ENCODE results near the gene NCKAP5.

NCKAP5 gene

DNA sequence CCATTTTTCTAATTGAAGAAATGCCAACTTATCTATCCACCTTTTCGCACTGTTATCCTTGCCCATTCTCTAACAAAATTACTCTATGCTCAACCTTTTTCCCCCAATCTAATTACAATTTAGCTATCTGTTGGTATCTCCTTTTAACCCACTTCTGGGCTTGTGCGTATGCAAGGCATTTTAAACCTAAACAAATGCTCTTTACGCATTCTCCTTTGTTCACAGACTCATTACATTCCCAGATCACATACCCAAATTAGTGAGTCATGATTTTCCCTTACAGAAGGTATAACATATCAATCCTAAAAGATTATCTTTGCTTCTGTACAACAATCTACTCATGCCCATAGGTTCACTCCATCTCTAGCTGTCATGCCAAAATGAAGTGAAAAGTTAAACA, 826.5 kb downstream of the NCKAP5 start:
- no peak for DNase-seq (ENCODE audit: low read depth)
- TF ChIP-seq, protein P1, sequence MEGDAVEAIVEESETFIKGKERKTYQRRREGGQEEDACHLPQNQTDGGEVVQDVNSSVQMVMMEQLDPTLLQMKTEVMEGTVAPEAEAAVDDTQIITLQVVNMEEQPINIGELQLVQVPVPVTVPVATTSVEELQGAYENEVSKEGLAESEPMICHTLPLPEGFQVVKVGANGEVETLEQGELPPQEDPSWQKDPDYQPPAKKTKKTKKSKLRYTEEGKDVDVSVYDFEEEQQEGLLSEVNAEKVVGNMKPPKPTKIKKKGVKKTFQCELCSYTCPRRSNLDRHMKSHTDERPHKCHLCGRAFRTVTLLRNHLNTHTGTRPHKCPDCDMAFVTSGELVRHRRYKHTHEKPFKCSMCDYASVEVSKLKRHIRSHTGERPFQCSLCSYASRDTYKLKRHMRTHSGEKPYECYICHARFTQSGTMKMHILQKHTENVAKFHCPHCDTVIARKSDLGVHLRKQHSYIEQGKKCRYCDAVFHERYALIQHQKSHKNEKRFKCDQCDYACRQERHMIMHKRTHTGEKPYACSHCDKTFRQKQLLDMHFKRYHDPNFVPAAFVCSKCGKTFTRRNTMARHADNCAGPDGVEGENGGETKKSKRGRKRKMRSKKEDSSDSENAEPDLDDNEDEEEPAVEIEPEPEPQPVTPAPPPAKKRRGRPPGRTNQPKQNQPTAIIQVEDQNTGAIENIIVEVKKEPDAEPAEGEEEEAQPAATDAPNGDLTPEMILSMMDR (IDR thresholded peaks at IDR 0.05; ENCODE audit: insufficient read depth, low read depth, low read length, missing control alignments) = no peak
- H3K4me3 ChIP-seq (ENCODE audit: low read depth, low read length) = no peak overlapping the region

DNA sequence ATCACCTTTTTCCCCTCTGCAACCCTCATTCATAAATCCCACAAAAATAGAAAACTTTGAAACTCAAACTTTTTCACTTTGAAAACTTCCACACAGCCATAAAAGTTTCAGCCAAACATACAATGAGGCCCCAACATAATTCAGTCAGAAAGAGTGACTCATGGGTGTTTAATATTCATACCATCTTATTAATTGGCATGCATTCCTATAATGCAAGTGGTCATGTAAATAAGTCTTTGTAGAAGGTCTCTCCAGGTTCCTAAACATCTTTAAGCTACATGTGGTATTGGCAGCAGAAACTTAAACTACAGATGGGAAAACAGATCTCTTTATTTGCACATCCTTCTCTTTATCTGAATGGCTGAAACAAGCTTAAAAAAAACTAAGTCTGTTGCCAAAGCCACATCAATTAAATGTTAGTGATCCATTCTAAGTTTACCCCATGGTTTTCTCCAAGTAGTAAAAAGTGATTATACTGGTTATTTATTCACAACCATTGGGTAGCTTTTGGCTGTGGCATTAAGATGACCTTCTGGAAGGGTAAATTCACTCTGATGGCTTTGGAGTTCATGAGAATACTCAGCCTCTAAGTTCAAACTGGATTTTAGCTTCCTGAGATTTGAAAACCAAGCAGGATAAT, 828.1 kb downstream of the NCKAP5 start:
- H3K4me3 ChIP-seq (ENCODE audit: low read depth, low read length) = no peak overlapping the region
- DNase-seq (ENCODE audit: low read depth) = no peak
- TF ChIP-seq, protein P1 (IDR thresholded peaks at IDR 0.05; ENCODE audit: insufficient read depth, low read depth, low read length, missing control alignments) = no peak

DNA sequence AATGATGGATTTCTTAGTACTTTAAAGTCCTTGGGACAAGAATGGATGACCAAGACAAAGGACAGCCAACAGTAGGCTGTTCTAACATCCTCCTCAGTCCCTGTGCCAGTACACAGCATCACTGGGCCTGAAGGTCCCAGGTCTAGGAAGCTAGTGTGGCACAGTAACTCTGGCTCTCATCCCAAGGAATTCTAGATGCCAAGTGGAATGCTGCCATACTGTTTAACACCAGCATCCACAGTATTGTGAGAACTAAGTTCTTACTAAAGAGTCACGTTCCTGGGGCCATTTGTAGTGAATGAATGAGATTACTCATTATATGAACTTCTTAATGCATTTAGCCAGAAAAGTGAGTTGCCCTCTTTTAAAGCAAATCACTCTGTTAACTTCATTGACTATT, 830.0 kb downstream of the NCKAP5 start:
- no peak for DNase-seq (ENCODE audit: low read depth)
- TF ChIP-seq, protein P1 (IDR thresholded peaks at IDR 0.05; ENCODE audit: insufficient read depth, low read depth, low read length, missing control alignments) = no peak
- no peak overlapping the region for H3K4me3 ChIP-seq (ENCODE audit: low read depth, low read length)

DNA sequence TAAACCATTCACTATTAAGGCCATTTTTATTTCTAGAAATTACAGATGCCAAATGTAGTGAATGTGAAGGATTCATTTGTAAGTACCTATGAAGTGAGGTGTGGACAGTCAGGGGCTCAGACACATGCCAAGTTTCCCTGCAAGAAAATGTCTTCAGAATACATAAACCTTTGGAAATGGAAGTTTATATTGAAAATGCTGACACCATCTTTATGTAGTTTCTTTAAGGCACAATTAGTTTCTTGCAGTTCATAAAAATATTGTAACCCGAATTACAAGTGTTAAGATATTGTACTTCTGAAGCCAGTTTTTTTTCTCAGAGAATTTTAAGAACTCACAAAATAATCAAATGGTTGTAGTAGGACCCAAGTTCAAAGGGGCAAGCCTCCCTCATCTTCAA, 832.2 kb downstream of the NCKAP5 start:
- no peak overlapping the region for H3K4me3 ChIP-seq (ENCODE audit: low read depth, low read length)
- TF ChIP-seq, protein P1 (IDR thresholded peaks at IDR 0.05; ENCODE audit: insufficient read depth, low read depth, low read length, missing control alignments) = no peak
- no peak for DNase-seq (ENCODE audit: low read depth)

DNA sequence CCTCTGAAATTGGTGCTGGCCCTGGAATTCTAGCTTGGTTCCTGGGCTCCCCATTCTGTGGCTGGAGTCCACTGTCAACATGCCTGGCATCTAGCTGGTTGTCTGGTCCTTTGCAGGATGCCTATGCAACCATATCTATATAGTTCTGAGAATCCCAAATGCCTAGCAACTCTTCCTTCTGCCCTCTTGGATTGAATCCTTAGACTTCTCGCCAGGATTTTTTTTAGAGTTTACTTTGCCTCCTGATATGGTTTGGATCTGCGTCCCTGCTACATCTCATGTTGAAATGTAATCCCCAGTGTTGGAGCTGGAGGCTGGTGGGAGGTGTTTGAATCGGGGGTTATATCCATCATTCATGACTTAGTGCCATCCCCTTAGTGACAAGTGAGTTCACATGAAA, 833.3 kb downstream of the NCKAP5 start:
- DNase-seq (ENCODE audit: low read depth) = no peak
- H3K4me3 ChIP-seq (ENCODE audit: low read depth, low read length) = no peak overlapping the region
- TF ChIP-seq, protein P1 (IDR thresholded peaks at IDR 0.05; ENCODE audit: insufficient read depth, low read depth, low read length, missing control alignments) = no peak

DNA sequence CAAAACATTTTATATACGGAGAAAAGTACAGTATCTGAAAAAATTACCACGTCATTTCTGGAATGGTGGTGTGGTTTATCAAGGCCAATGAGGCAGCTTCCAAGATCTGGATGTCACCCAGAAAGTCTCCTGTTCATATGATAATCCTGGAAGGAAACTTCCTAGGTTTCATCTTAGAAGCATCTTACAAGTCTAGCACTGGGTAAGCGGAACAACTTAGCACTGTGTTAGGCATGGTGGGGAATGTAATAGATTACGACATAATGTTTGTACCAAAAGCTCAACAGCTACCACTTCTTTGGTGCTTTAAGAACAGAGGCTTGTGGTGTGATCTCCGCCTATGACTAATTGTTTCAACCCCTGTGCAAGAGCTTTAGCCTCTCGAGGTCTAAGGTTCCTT, 835.2 kb downstream of the NCKAP5 start:
- no peak for DNase-seq (ENCODE audit: low read depth)
- TF ChIP-seq, protein P1 (IDR thresholded peaks at IDR 0.05; ENCODE audit: insufficient read depth, low read depth, low read length, missing control alignments) = no peak
- H3K4me3 ChIP-seq (ENCODE audit: low read depth, low read length) = no peak overlapping the region

DNA sequence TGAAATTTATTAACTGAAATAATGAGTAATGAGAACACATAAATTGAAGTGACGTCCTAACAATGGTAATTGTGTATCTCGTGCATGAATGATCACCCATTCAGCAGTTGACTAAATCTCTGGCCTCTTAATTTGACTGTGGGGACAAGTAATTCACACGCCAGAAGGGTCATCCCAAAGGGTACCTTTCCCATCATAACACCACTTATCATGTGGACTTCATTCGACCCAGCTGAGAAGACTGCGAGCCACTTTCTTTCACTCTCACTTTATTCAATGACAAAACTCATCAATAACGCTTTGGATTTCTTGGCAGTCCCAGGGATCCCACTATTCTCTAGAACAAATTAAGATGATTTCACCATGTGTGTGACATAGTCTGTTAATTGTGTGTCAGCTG, 835.6 kb downstream of the NCKAP5 start:
- DNase-seq (ENCODE audit: low read depth) = no peak
- no peak overlapping the region for H3K4me3 ChIP-seq (ENCODE audit: low read depth, low read length)
- TF ChIP-seq, protein P1 (IDR thresholded peaks at IDR 0.05; ENCODE audit: insufficient read depth, low read depth, low read length, missing control alignments) = no peak

Data from GM12865 (cell line).